IMR-90 (cell line): ENCODE results near the gene PIGA. TPM values are rescaled to one million over a fixed set of nuclear protein-coding genes. Genes with fewer than 3 reads are reported as not detected.

ENCODE experiments used
- ATAC-seq: fragments of 200-7000 bp; cut with Tn5 transposase; 2 replicates; pipeline ENCODE4 v1.9.1; 2020; ENCODE audit warnings: low read depth, mild to moderate bottlenecking, moderate library complexity
- BruUV-seq: library from RNA; stranded (reverse); fragments of 400-500 nt; replicated peaks from 2 replicates; lab custom pipeline; 2021; lab: Mats Ljungman, UMichigan
- CTCF ChIA-PET: fragments of 300-600 bp; formaldehyde crosslinking; extraction: SDS; loops from one replicate; lab custom pipeline; 2021; ENCODE audit warnings: antibody characterized with exemption; lab: Yijun Ruan, JAX
- POLR2A ChIA-PET: fragments of 300-600 bp; sonication (Branson Sonifier 250); formaldehyde crosslinking; loops from one replicate; lab custom pipeline; 2022; ENCODE audit warnings: antibody characterized with exemption; ENCODE audit not compliant: unreplicated experiment; lab: Charles Lee
- DNase-seq: peaks from one replicate; pipeline ENCODE4 v3.0.0; 2013
- H2AFZ ChIP-seq: replicated peaks from 2 replicates; pipeline ENCODE3; 2013; ENCODE audit warnings: low read length, mild to moderate bottlenecking; ENCODE audit not compliant: poor library complexity
- H2AK5ac ChIP-seq: 2 replicates; pipeline ENCODE4 v1.6.1; 2013; ENCODE audit warnings: low read depth, low read length, inconsistent platforms
- H2AK9ac ChIP-seq: replicated peaks from 2 replicates; pipeline ENCODE3; 2013; ENCODE audit warnings: mild to moderate bottlenecking, low read depth, low read length, moderate library complexity; ENCODE audit not compliant: poor library complexity
- H2BK120ac ChIP-seq: 2 replicates; pipeline ENCODE4 v1.6.1; 2013; ENCODE audit warnings: low read depth, low read length, inconsistent platforms
- H2BK15ac ChIP-seq: 3 replicates; pipeline ENCODE4 v1.6.1; 2013; ENCODE audit warnings: low read depth, low read length, inconsistent platforms
- H2BK20ac ChIP-seq: 2 replicates; pipeline ENCODE4 v1.6.1; 2013; ENCODE audit warnings: low read depth, mild to moderate bottlenecking, inconsistent platforms, low read length, moderate library complexity
- H2BK5ac ChIP-seq: 2 replicates; pipeline ENCODE4 v1.6.1; 2013; ENCODE audit warnings: mild to moderate bottlenecking, low read depth, low read length, inconsistent platforms; ENCODE audit not compliant: poor library complexity, severe bottlenecking
- H3K14ac ChIP-seq: replicated peaks from 2 replicates; pipeline ENCODE4 v1.6.1; 2013; ENCODE audit warnings: low read depth, low read length, inconsistent platforms
- H3K18ac ChIP-seq: 2 replicates; pipeline ENCODE4 v1.6.1; 2013; ENCODE audit warnings: low read depth, low read length, control low read depth
- H3K23ac ChIP-seq: 2 replicates; pipeline ENCODE4 v1.6.1; 2013; ENCODE audit warnings: low read depth, low read length, inconsistent platforms
- H3K27ac ChIP-seq: 2 replicates; pipeline ENCODE4 v1.5.1; 2013; ENCODE audit warnings: mild to moderate bottlenecking, control low read depth, low read length; ENCODE audit not compliant: insufficient read depth
- H3K27me3 ChIP-seq: 2 replicates; pipeline ENCODE4 v1.6.1; 2013; ENCODE audit warnings: low read length; ENCODE audit not compliant: control insufficient read depth, insufficient read depth
- H3K36me3 ChIP-seq: 2 replicates; pipeline ENCODE4 v1.6.1; 2013; ENCODE audit warnings: low read length, mixed read lengths; ENCODE audit not compliant: control insufficient read depth, insufficient read depth
- H3K4ac ChIP-seq: 2 replicates; pipeline ENCODE4 v1.6.1; 2013; ENCODE audit warnings: low read depth, low read length, inconsistent platforms
- H3K4me1 ChIP-seq: 2 replicates; pipeline ENCODE4 v1.6.1; 2013; ENCODE audit warnings: low read length, mixed read lengths; ENCODE audit not compliant: control insufficient read depth, insufficient read depth
- H3K4me2 ChIP-seq: 2 replicates; pipeline ENCODE4 v1.6.1; 2013; ENCODE audit warnings: low read depth, mild to moderate bottlenecking, control low read depth, low read length, moderate library complexity
- H3K4me3 ChIP-seq: 2 replicates; pipeline ENCODE4 v1.5.1; 2013; ENCODE audit warnings: low read depth, mild to moderate bottlenecking, control low read depth, low read length, moderate library complexity; ENCODE audit not compliant: insufficient read depth
- H3K56ac ChIP-seq: 2 replicates; pipeline ENCODE4 v1.6.1; 2013; ENCODE audit warnings: low read length, inconsistent platforms; ENCODE audit not compliant: insufficient read depth; ENCODE audit errors: extremely low read depth
- H3K79me1 ChIP-seq, 2 experiments: 2 replicates each; pipeline ENCODE4 v1.6.1; 2013; ENCODE audit warnings: low read length in 2 of 2, inconsistent platforms in 1 of 2, low read depth in 1 of 2
- H3K9ac ChIP-seq: 2 replicates; pipeline ENCODE4 v1.6.1; 2013; ENCODE audit warnings: low read depth, low read length, control low read depth
- H3K9me1 ChIP-seq: 2 replicates; pipeline ENCODE4 v1.6.1; 2013; ENCODE audit warnings: low read length, inconsistent platforms; ENCODE audit not compliant: insufficient read depth
- H3K9me3 ChIP-seq: 2 replicates; pipeline ENCODE4 v1.6.1; 2013; ENCODE audit warnings: low read length; ENCODE audit not compliant: control insufficient read depth, insufficient read depth
- H4K20me1 ChIP-seq: 2 replicates; pipeline ENCODE4 v1.6.1; 2013; ENCODE audit warnings: low read length, inconsistent platforms; ENCODE audit not compliant: insufficient read depth
- H4K5ac ChIP-seq: 2 replicates; pipeline ENCODE4 v1.6.1; 2013; ENCODE audit warnings: mild to moderate bottlenecking, low read depth, low read length, control low read depth
- H4K8ac ChIP-seq, 2 experiments: 2 replicates each; pipeline ENCODE4 v1.6.1; 2013; ENCODE audit warnings: low read depth in 2 of 2, low read length in 2 of 2, control low read depth in 1 of 2, inconsistent platforms in 1 of 2
- H4K91ac ChIP-seq: 2 replicates; pipeline ENCODE4 v1.6.1; 2013; ENCODE audit warnings: low read depth, low read length, inconsistent platforms; ENCODE audit not compliant: insufficient read depth
- BHLHE40 ChIP-seq: fragments of 150-350 bp; IDR thresholded peaks from 2 replicates; pipeline ENCODE4 v1.6.1; 2016; ENCODE audit warnings: mild to moderate bottlenecking, low read depth, low read length
- FOS ChIP-seq: fragments of 150-350 bp; IDR thresholded peaks from 2 replicates; pipeline ENCODE4 v1.6.1; 2016; ENCODE audit warnings: low read depth, low read length
- MAFK ChIP-seq: IDR thresholded peaks from 2 replicates; pipeline ENCODE4 v1.6.1; 2012; ENCODE audit warnings: low read depth, low read length, improper control_type of control experiment
- MXI1 ChIP-seq: IDR thresholded peaks from 2 replicates; pipeline ENCODE4 v1.6.1; 2012; ENCODE audit warnings: low read depth, mild to moderate bottlenecking, low read length, moderate library complexity, borderline replicate concordance
- RAD21 ChIP-seq: IDR thresholded peaks from 2 replicates; pipeline ENCODE4 v1.6.1; 2012; ENCODE audit warnings: low read length, improper control_type of control experiment
- RCOR1 ChIP-seq: IDR thresholded peaks from 2 replicates; pipeline ENCODE4 v1.6.1; 2012; ENCODE audit warnings: mild to moderate bottlenecking, low read length, improper control_type of control experiment; ENCODE audit not compliant: insufficient replicate concordance
- SMC3 ChIP-seq: fragments of 150-350 bp; IDR thresholded peaks from 2 replicates; pipeline ENCODE4 v1.6.1; 2016; ENCODE audit warnings: low read depth, mild to moderate bottlenecking, antibody characterized with exemption, low read length, moderate library complexity
- USF2 ChIP-seq: fragments of 150-350 bp; IDR thresholded peaks from 2 replicates; pipeline ENCODE4 v1.6.1; 2017; ENCODE audit warnings: mild to moderate bottlenecking, antibody characterized with exemption, low read length, low read depth
- WGBS, 2 experiments: methylation state at CpG; one replicate each; pipeline versions ENCODE4 v1.1.5 to v1.1.7; 2013; ENCODE audit warnings: missing lambda C conversion rate in 2 of 2; ENCODE audit not compliant: insufficient read length in 1 of 2; ENCODE audit errors: extremely low coverage in 2 of 2; 5-methylcytosine and 5-hydroxymethylcytosine counted together
- dilution Hi-C: fragments of 300-500 bp; cut with HindIII; formaldehyde crosslinking; loops from one replicate; pipeline ENCODE4 v1.14.3; 2018; ENCODE audit warnings: low sequenced_read_pairs; ENCODE audit not compliant: unreplicated experiment
- in situ Hi-C: fragments of 300-500 bp; cut with MboI; formaldehyde crosslinking; loops from 3 replicates; pipeline ENCODE4 v1.14.3; 2019; ENCODE audit warnings: low sequenced_read_pairs, inconsistent platforms, mixed read lengths
- intact Hi-C: fragments of 100-400 bp; cut with micrococcal nuclease; formaldehyde crosslinking; loops from 2 replicates; pipeline ENCODE4 v1.10.0; 2022
- polyA plus RNA-seq, 3 experiments: library from polyadenylated mRNA; depleted of rRNA; stranded (reverse); fragments of >200 nt; gene quantifications; 2 replicates each; pipeline ENCODE4 v1.2.3, GENCODE V29; 2012; ENCODE audit warnings: low replicate concordance in 1 of 3
- total RNA-seq: library from RNA; depleted of rRNA; stranded (reverse); fragments of >200 nt; gene quantifications from 2 replicates; pipeline ENCODE4 v1.2.3, GENCODE V29; 2012
- TF ChIP-seq, protein P1 (sequence below): fragments of 150-350 bp; IDR thresholded peaks from 2 replicates; pipeline ENCODE4 v1.6.1; 2016; ENCODE audit warnings: low read depth, mild to moderate bottlenecking, low read length, moderate library complexity, borderline replicate concordance

The PIGA gene
- total and polyA plus RNA-seq, 2 of the 4 experiments (the other 2 are of a cell fraction): 3.4 to 9.1 TPM

DNA sequence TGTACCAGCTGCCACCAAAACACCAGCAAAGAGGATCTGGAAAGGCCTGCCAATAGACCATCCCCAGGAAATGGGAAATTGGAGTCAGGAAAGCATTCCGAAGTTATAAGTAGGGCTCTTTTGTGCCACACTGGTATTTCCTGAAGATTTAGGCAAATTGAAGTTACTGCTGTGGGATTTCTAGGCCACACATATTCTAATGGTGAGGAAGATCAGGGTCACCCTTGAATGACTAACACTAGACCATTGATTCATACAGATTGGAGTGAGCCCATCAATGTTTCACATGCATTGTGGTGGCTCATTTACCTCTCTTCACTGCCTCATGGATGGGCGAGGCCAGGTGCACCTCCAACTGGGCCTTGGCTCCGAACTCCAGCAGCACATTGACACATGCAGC, 42.5 kb downstream of the PIGA start:
- Histone ChIP-seq H3K56ac (no peak overlapping the region), H2BK15ac (no peak overlapping the region), H3K4me2 (no peak overlapping the region), H3K36me3 (no peaks in the 10 kb centered on the region), H4K8ac (no peak overlapping the region), H3K9me3 (no peaks in the 10 kb centered on the region), H4K5ac (no peak overlapping the region), H3K9me1 (no peaks in the 10 kb centered on the region), H2AFZ (no peak overlapping the region), H3K4ac (no peak overlapping the region), H3K4me3 (no peak overlapping the region), H3K9ac (no peak overlapping the region), H3K14ac (no peak overlapping the region), H2BK20ac (no peak overlapping the region), H4K91ac (no peak overlapping the region), H4K20me1 (no peaks in the 10 kb centered on the region), H2BK120ac (no peak overlapping the region), H3K4me1 (no peaks in the 10 kb centered on the region), H3K79me1 (no peaks in the 10 kb centered on the region), H3K23ac (no peak overlapping the region), H3K27me3 (peaks cover 1% of the 10 kb centered on the region), H3K18ac (no peak overlapping the region), H2AK5ac (no peak overlapping the region), H2AK9ac (no peak overlapping the region), H2BK5ac (no peak overlapping the region), H3K27ac (no peak overlapping the region)
- TF ChIP-seq MAFK: no peak
- no peak for TF ChIP-seq RCOR1
- TF ChIP-seq MXI1: no peak
- TF ChIP-seq, protein P1, sequence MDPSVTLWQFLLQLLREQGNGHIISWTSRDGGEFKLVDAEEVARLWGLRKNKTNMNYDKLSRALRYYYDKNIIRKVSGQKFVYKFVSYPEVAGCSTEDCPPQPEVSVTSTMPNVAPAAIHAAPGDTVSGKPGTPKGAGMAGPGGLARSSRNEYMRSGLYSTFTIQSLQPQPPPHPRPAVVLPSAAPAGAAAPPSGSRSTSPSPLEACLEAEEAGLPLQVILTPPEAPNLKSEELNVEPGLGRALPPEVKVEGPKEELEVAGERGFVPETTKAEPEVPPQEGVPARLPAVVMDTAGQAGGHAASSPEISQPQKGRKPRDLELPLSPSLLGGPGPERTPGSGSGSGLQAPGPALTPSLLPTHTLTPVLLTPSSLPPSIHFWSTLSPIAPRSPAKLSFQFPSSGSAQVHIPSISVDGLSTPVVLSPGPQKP: no peak
- no peak for TF ChIP-seq RAD21
- no peak for TF ChIP-seq USF2
- TF ChIP-seq SMC3: no peak
- no peak for TF ChIP-seq FOS
- no peak for TF ChIP-seq BHLHE40
- ATAC-seq: no peak
- no TSS peak for BruUV-seq
- ChIA-PET CTCF (no interaction called here), POLR2A (no interaction called here)
- in situ Hi-C loops (no loop called here), intact Hi-C loops (no loop called here), dilution Hi-C loops (no loop called here)
- no peak for DNase-seq
- no CpG with 5 or more reads among the region's 3 CpGs for WGBS, 2 experiments
